Ishikawa (cell line): ENCODE data around the gene CACNA2D3.

Source experiments
- CEBPB ChIP-seq: IDR thresholded peaks from 2 replicates; pipeline ENCODE4 v1.6.1; 2012
- CREB1 ChIP-seq: IDR thresholded peaks from 2 replicates; pipeline ENCODE4 v1.6.1; 2012; ENCODE audit warnings: low read depth
- EGR1 ChIP-seq: IDR thresholded peaks from 2 replicates; pipeline ENCODE4 v1.6.1; 2012
- EP300 ChIP-seq: IDR thresholded peaks from 2 replicates; pipeline ENCODE4 v1.6.1; 2012; ENCODE audit warnings: borderline replicate concordance
- FOXM1 ChIP-seq: IDR thresholded peaks from 2 replicates; pipeline ENCODE4 v1.6.1; 2012; ENCODE audit warnings: low read depth, borderline replicate concordance
- MAX ChIP-seq: IDR thresholded peaks from 2 replicates; pipeline ENCODE4 v1.6.1; 2012
- NFIC ChIP-seq: IDR thresholded peaks from 2 replicates; pipeline ENCODE4 v1.6.1; 2012
- RAD21 ChIP-seq: IDR thresholded peaks from 2 replicates; pipeline ENCODE4 v1.6.1; 2012; ENCODE audit warnings: low read depth
- REST ChIP-seq: IDR thresholded peaks from 2 replicates; pipeline ENCODE4 v1.6.1; 2012; ENCODE audit warnings: low read depth, mild to moderate bottlenecking
- TAF1 ChIP-seq: IDR thresholded peaks from 2 replicates; pipeline ENCODE4 v1.6.1; 2012; ENCODE audit warnings: low read depth, mild to moderate bottlenecking
- TCF12 ChIP-seq: IDR thresholded peaks from 2 replicates; pipeline ENCODE4 v1.6.1; 2012; ENCODE audit warnings: low read depth
- TEAD4 ChIP-seq: IDR thresholded peaks from 2 replicates; pipeline ENCODE4 v1.6.1; 2012
- USF1 ChIP-seq: IDR thresholded peaks from 2 replicates; pipeline ENCODE4 v1.6.1; 2012
- YY1 ChIP-seq: IDR thresholded peaks from 2 replicates; pipeline ENCODE4 v1.6.1; 2012; ENCODE audit warnings: low read depth

GRCh38 chr3:54167999-54168398 lies 45.6 kb downstream of the CACNA2D3 start:
- TF ChIP-seq EP300 (no peak), RAD21 (no peak), EGR1 (no peak), TEAD4 (no peak), CEBPB (no peak), REST (no peak), TCF12 (no peak), MAX (no peak), USF1 (no peak), CREB1 (no peak), TAF1 (no peak), NFIC (no peak), FOXM1 (no peak), YY1 (no peak)
